H1 (cell line): ENCODE results near the gene RIMS3. TPM values are rescaled to one million over a fixed set of nuclear protein-coding genes. Genes with fewer than 3 reads are reported as not detected.
A peak's percentile ranks its signal among the peaks of the same experiment; 100 is the strongest.

Experiments
- CTCF ChIA-PET: fragments of 300-600 bp; sonication (Branson Sonifier 250); formaldehyde crosslinking; loops from one replicate; lab custom pipeline; 2021; ENCODE audit not compliant: partially characterized antibody; lab: Charles Lee
- POLR2A ChIA-PET: fragments of 300-600 bp; sonication (Branson Sonifier 250); formaldehyde crosslinking; loops from one replicate; lab custom pipeline; 2021; ENCODE audit warnings: inconsistent platforms; ENCODE audit not compliant: partially characterized antibody; lab: Charles Lee
- DNase-seq, 2 experiments: peaks; one replicate each; pipeline versions ENCODE4 v3.0.0 to v3.0.0-alpha.2; 2010 to 2022; ENCODE audit warnings: low spot score in 2 of 2, low read depth in 1 of 2, mixed read lengths in 1 of 2
- FAIRE-seq: peaks from 2 replicates; lab custom pipeline; 2011; peaks lifted over from hg19 to GRCh38; lab: Jason Lieb, UNC
- H2AFZ ChIP-seq: 2 replicates; pipeline ENCODE4 v1.8.1; 2012; ENCODE audit warnings: low read length, inconsistent platforms
- H2AK5ac ChIP-seq: 2 replicates; pipeline ENCODE4 v1.6.1; 2013; ENCODE audit warnings: low read depth, low read length
- H2BK120ac ChIP-seq: replicated peaks from 2 replicates; pipeline ENCODE3; 2013; ENCODE audit warnings: low read depth, low read length, inconsistent platforms
- H2BK12ac ChIP-seq: 2 replicates; pipeline ENCODE4 v1.6.1; 2013; ENCODE audit warnings: low read depth, low read length
- H2BK15ac ChIP-seq: 2 replicates; pipeline ENCODE4 v1.6.1; 2013; ENCODE audit warnings: low read length
- H2BK20ac ChIP-seq: 2 replicates; pipeline ENCODE4 v1.6.1; 2013; ENCODE audit warnings: low read length
- H2BK5ac ChIP-seq: 2 replicates; pipeline ENCODE4 v1.6.1; 2013; ENCODE audit warnings: low read depth, low read length
- H3K14ac ChIP-seq: 2 replicates; pipeline ENCODE4 v1.6.1; 2013; ENCODE audit warnings: inconsistent platforms; ENCODE audit not compliant: insufficient read length
- H3K18ac ChIP-seq: 2 replicates; pipeline ENCODE4 v1.6.1; 2013; ENCODE audit warnings: low read length; ENCODE audit errors: extremely low read depth
- H3K23ac ChIP-seq: 2 replicates; pipeline ENCODE4 v1.6.1; 2013; ENCODE audit warnings: inconsistent platforms; ENCODE audit not compliant: insufficient read length
- H3K23me2 ChIP-seq: 2 replicates; pipeline ENCODE4 v1.6.1; 2013; ENCODE audit warnings: low read depth, low read length
- H3K27ac ChIP-seq: 2 replicates; pipeline ENCODE4 v1.6.1; 2011; ENCODE audit warnings: low read depth, low read length, inconsistent platforms
- H3K27me3 ChIP-seq, 4 experiments: replicated peaks in 1 of 4; 1 replicate in 1 of 4; 2 replicates in 3 of 4; pipeline versions ENCODE4 v1.6.1 to v1.8.1; 2011 to 2013; ENCODE audit warnings: low read length in 3 of 4, mild to moderate bottlenecking in 3 of 4, inconsistent platforms in 2 of 4, mixed read lengths in 2 of 4, moderate library complexity in 1 of 4; ENCODE audit not compliant: control insufficient read depth in 3 of 4, insufficient read depth in 3 of 4; ENCODE audit errors: extremely low read depth in 1 of 4
- H3K36me3 ChIP-seq, 4 experiments: 2 replicates each; pipeline versions ENCODE4 v1.6.1 to v1.8.1; 2011 to 2013; ENCODE audit warnings: mild to moderate bottlenecking in 4 of 4, low read length in 3 of 4, moderate library complexity in 2 of 4, control low read depth in 1 of 4, inconsistent platforms in 1 of 4; ENCODE audit not compliant: insufficient read depth in 4 of 4, control insufficient read depth in 2 of 4
- H3K4ac ChIP-seq: replicated peaks from 2 replicates; pipeline ENCODE3; 2013; ENCODE audit warnings: low read length, low read depth, mixed read lengths, inconsistent platforms; ENCODE audit not compliant: insufficient read length
- H3K4me1 ChIP-seq, 4 experiments: replicated peaks in 1 of 4; 1 replicate in 1 of 4; 2 replicates in 3 of 4; pipeline versions ENCODE4 v1.6.1 to v1.8.1; 2011 to 2013; ENCODE audit warnings: low read length in 3 of 4, inconsistent platforms in 2 of 4, mixed read lengths in 1 of 4; ENCODE audit not compliant: insufficient read depth in 4 of 4, control insufficient read depth in 3 of 4
- H3K4me2 ChIP-seq, 2 experiments: 2 replicates each; pipeline versions ENCODE4 v1.6.1 to v1.8.1; 2011 to 2013; ENCODE audit warnings: low read depth in 2 of 2, low read length in 2 of 2, control low read depth in 1 of 2, inconsistent platforms in 1 of 2, mild to moderate bottlenecking in 1 of 2; ENCODE audit not compliant: insufficient read depth in 1 of 2
- H3K4me3 ChIP-seq, 4 experiments: fragments of 200-600, 300-600 bp in 1 of 4; sonication (generic), shearing (Covaris generic), sonication (Bioruptor Twin) in 1 of 4; 2 replicates each; pipeline versions ENCODE4 v1.5.1 to v1.8.1; 2011 to 2016; ENCODE audit warnings: low read length in 4 of 4, low read depth in 3 of 4, control low read depth in 2 of 4, inconsistent platforms in 2 of 4, mild to moderate bottlenecking in 2 of 4, mixed read lengths in 1 of 4, moderate library complexity in 1 of 4; ENCODE audit not compliant: insufficient read depth in 2 of 4; ENCODE audit errors: extremely low read depth in 1 of 4
- H3K56ac ChIP-seq: replicated peaks from 2 replicates; pipeline ENCODE3; 2013; ENCODE audit warnings: low read depth, mild to moderate bottlenecking, mixed read lengths, low read length, inconsistent platforms; ENCODE audit not compliant: insufficient read length
- H3K79me1 ChIP-seq: 2 replicates; pipeline ENCODE4 v1.6.1; 2013; ENCODE audit warnings: low read depth, low read length, control low read depth
- H3K79me2 ChIP-seq, 2 experiments: 2 replicates each; pipeline versions ENCODE4 v1.6.1 to v1.8.1; 2012 to 2013; ENCODE audit warnings: low read length in 2 of 2, mild to moderate bottlenecking in 2 of 2, inconsistent platforms in 1 of 2; ENCODE audit not compliant: insufficient read depth in 2 of 2, control insufficient read depth in 1 of 2
- H3K9ac ChIP-seq, 4 experiments: replicated peaks in 1 of 4; 1 replicate in 1 of 4; 2 replicates in 3 of 4; pipeline versions ENCODE4 v1.6.1 to v1.8.1; 2011 to 2013; ENCODE audit warnings: low read depth in 3 of 4, low read length in 3 of 4, control low read depth in 2 of 4, mild to moderate bottlenecking in 2 of 4, moderate library complexity in 2 of 4, inconsistent platforms in 1 of 4; ENCODE audit errors: extremely low read depth in 1 of 4
- H3K9me3 ChIP-seq, 2 experiments: 2 replicates each; pipeline versions ENCODE4 v1.6.1 to v1.8.1; 2012 to 2013; ENCODE audit warnings: mild to moderate bottlenecking in 2 of 2, moderate library complexity in 2 of 2, control low read depth in 1 of 2, inconsistent platforms in 1 of 2, low read depth in 1 of 2, low read length in 1 of 2, mixed read lengths in 1 of 2; ENCODE audit not compliant: insufficient read depth in 2 of 2
- H4K20me1 ChIP-seq, 2 experiments: replicated peaks in 1 of 2; 2 replicates each; pipeline versions ENCODE3 to v1.8.1; 2011 to 2013; ENCODE audit warnings: inconsistent platforms in 2 of 2, low read length in 2 of 2, mild to moderate bottlenecking in 1 of 2; ENCODE audit not compliant: insufficient read depth in 2 of 2, control insufficient read depth in 1 of 2
- H4K5ac ChIP-seq: 2 replicates; pipeline ENCODE4 v1.6.1; 2013; ENCODE audit warnings: low read length, low read depth, mixed read lengths, inconsistent platforms; ENCODE audit not compliant: insufficient read length
- H4K8ac ChIP-seq: 2 replicates; pipeline ENCODE4 v1.8.0; 2013; ENCODE audit warnings: mild to moderate bottlenecking, moderate library complexity, low read length, inconsistent platforms; ENCODE audit not compliant: insufficient read depth; ENCODE audit errors: extremely low read depth
- H4K91ac ChIP-seq: replicated peaks from 2 replicates; pipeline ENCODE3; 2013; ENCODE audit warnings: low read length, mixed read lengths, inconsistent platforms; ENCODE audit not compliant: insufficient read length
- CTCF ChIP-seq, 3 experiments: IDR thresholded peaks; 1 replicate in 2 of 3; 2 replicates in 1 of 3; pipeline versions ENCODE4 v1.5.1 to v1.6.1; 2011; ENCODE audit warnings: low read length in 3 of 3, mild to moderate bottlenecking in 3 of 3, inconsistent platforms in 2 of 3, low read depth in 1 of 3, moderate library complexity in 1 of 3; ENCODE audit not compliant: insufficient read depth in 1 of 3; ENCODE audit errors: control extremely low read depth in 1 of 3
- KDM4A ChIP-seq: IDR thresholded peaks from one replicate; pipeline ENCODE4 v1.7.1; 2012; ENCODE audit warnings: low read depth, mild to moderate bottlenecking, moderate library complexity, low read length, inconsistent platforms; ENCODE audit not compliant: severe bottlenecking
- RAD21 ChIP-seq, 2 experiments: IDR thresholded peaks in 1 of 2; conservative IDR thresholded peaks in 1 of 2; 2 replicates each; pipeline ENCODE4 v1.6.1; 2011; ENCODE audit warnings: low read depth in 2 of 2, low read length in 2 of 2, improper control_type of control experiment in 1 of 2, inconsistent platforms in 1 of 2, mild to moderate bottlenecking in 1 of 2, moderate library complexity in 1 of 2
- TAF7 ChIP-seq: optimal IDR thresholded peaks from 2 replicates; pipeline ENCODE3; 2011; ENCODE audit warnings: low read depth, mild to moderate bottlenecking, inconsistent platforms, low read length, moderate library complexity, borderline replicate concordance
- YY1 ChIP-seq: IDR thresholded peaks from 2 replicates; pipeline ENCODE4 v1.6.1; 2011; ENCODE audit warnings: low read depth, mild to moderate bottlenecking, low read length
- WGBS, 2 experiments: shearing (Covaris generic) in 1 of 2; methylation state at CpG; one replicate each; pipeline versions ENCODE4 v1.1.6 to v1.1.7; 2013 to 2015; ENCODE audit warnings: low lambda C conversion rate in 2 of 2, mixed read lengths in 2 of 2, inconsistent platforms in 1 of 2, low coverage in 1 of 2, missing lambda C conversion rate in 1 of 2; ENCODE audit not compliant: insufficient replicate concordance in 2 of 2, insufficient coverage in 1 of 2, insufficient read length in 1 of 2; ENCODE audit errors: extremely low coverage in 1 of 2, missing lambda C conversion rate in 1 of 2; 5-methylcytosine and 5-hydroxymethylcytosine counted together
- polyA plus RNA-seq, 7 experiments: library from polyadenylated mRNA; depleted of rRNA in 3 of 7; stranded (reverse) in 5 of 7; unstranded in 2 of 7; fragments of >200 nt in 5 of 7; fragments of 200-250 nt in 2 of 7; gene quantifications; 1 replicate in 5 of 7; 2 replicates in 1 of 7; 4 replicates in 1 of 7; pipeline versions ENCODE4 v1.2.1 to v1.2.3, GENCODE V29; 2011 to 2013; ENCODE audit warnings: missing spikeins in 2 of 7, mixed read lengths in 2 of 7
- total RNA-seq: library from RNA; stranded (reverse); fragmentation: NEBNext Ultra II Directional; extraction: Animal tissue kit (Norgen Biotek cat#: 25700); gene quantifications from 2 replicates; pipeline ENCODE4 v1.2.1, GENCODE V29; 2021

Gene RIMS3
- total and polyA plus RNA-seq, 2 of the 8 experiments (the other 6 are each of a cell fraction or from before 2014, with no cell fraction given), result 13.3 to 20.6 TPM

- POLR2A ChIA-PET, result interaction anchor here (0.6 to 1.8 kb wide), 4 partner anchors 16 to 506 kb away, joined by 3 to 5 read pairs (median 4); partner anchors contain the start of gene NFYC
- FAIRE-seq, result peak; percentile 48
Observed at GRCh38 chr1:40650075-40650474, 15.4 kb downstream of the RIMS3 start.

More at GRCh38 chr1:40650075-40650474, 15.4 kb downstream of the RIMS3 start:
- Histone ChIP-seq H2AFZ (no peak overlapping the region), H3K56ac (no peak overlapping the region), H2BK120ac (no peak overlapping the region), H4K8ac (no peak overlapping the region), H3K4me3 (no peak overlapping the region), H2BK20ac (no peak overlapping the region), H3K14ac (no peak overlapping the region), H2BK15ac (no peak overlapping the region), H3K79me1 (peaks cover 6% of the 10 kb centered on the region), H3K23ac (no peak overlapping the region)
- 43% methylated on average over 4 of the region's 4 CpGs; no CpG with 5 or more reads in 1 of the 2 experiments for WGBS, 2 experiments
- peak; percentile 70 to 80 (median 75) for TF ChIP-seq CTCF (IDR thresholded peaks at IDR 0.05; ENCODE audit: control extremely low read depth in 1 of 3, insufficient read depth in 1 of 3, low read depth in 1 of 3, low read length in 3 of 3)
- no peak for TF ChIP-seq KDM4A
- no peak for TF ChIP-seq TAF7
- TF ChIP-seq YY1, result peak; percentile 65; the same call in 1 of the 2 replicates
- peak; percentile 53 to 65 for TF ChIP-seq RAD21 (IDR thresholded peaks at IDR 0.05 in 1 of 2, conservative IDR thresholded peaks at IDR 0.05 in 1 of 2; ENCODE audit: low read depth in 2 of 2, low read length in 2 of 2)
- TF ChIP-seq, all 59 proteins: peak for 3
- Histone ChIP-seq H3K9me3 (no peaks in the 10 kb centered on the region), H2AK5ac (no peak overlapping the region; the same call in 1 of the 2 replicates), H4K5ac (no peak overlapping the region), H3K4me1 (peaks cover 13 to 19% (median 17%) of the 10 kb centered on the region in 4 experiments), H3K23me2 (peaks cover 5% of the 10 kb centered on the region), H2BK12ac (0 out of 2 replicates have a peak overlapping the region, but pooled peaks have one; percentile 29), H3K27me3 (no peaks in the 10 kb centered on the region), H4K91ac (no peak overlapping the region), H3K36me3 (no peaks in the 10 kb centered on the region; a peak in 1 of 8 replicates), H4K20me1 (peaks cover 0 to 14% of the 10 kb centered on the region in 2 experiments), H3K4me2 (no peak overlapping the region), H2BK5ac (no peak overlapping the region), H3K9ac (no peak overlapping the region), H3K4ac (no peak overlapping the region), H3K18ac (no peak overlapping the region), H3K27ac (no peak overlapping the region), H3K79me2 (no peaks in the 10 kb centered on the region)
- peak in 1 of 2 experiments; percentile 80 for DNase-seq
- CTCF ChIA-PET, result interaction anchor here (0.6 to 37.5 kb wide), 10 partner anchors 15 to 310 kb away, joined by 3 to 684 read pairs (median 4); partner anchors contain the start of gene RIMS3
